Body of pancreas (tissue), 4 donors: ENCODE measurements around the gene GBGT1.

Experiments used
- POLR2A ChIP-seq, 3 donors: fragments of 450-650 bp; IDR thresholded peaks; one replicate each; pipeline ENCODE4 v1.6.1; 2016; ENCODE audit warnings: antibody characterized with exemption in 3 of 3, mild to moderate bottlenecking in 2 of 3
- TF ChIP-seq, protein P1 (sequence below), 7 experiments: fragments of 450-650 bp in 4 of 7; fragments of 200-600 bp in 3 of 7; sonication (generic) in 3 of 7; IDR thresholded peaks; one replicate each; pipeline ENCODE4 v1.5.1; 2016 to 2019; ENCODE audit warnings: antibody characterized with exemption in 7 of 7

DNA sequence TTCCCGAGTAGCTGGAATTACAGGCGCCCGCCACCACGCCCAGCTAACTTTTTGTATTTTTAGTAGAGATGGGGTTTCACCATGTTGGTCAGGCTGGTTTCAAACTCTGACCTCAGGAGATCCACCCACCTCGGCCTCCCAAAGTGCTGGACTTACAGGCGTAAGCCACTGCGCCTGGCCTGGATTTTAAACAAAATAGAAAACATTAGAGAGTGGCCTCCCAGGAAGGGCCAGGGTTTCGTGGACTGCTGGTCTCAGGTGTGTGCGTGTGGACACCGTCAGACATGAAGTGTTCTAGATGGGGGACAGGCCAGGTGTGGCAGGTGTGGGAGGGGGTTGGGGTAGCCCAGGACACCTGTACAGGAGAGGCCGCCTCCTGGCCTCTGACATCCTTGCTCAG, 7.0 kb upstream of the GBGT1 start:
- no peak for TF ChIP-seq POLR2A (IDR thresholded peaks at IDR 0.05)
- TF ChIP-seq, protein P1, sequence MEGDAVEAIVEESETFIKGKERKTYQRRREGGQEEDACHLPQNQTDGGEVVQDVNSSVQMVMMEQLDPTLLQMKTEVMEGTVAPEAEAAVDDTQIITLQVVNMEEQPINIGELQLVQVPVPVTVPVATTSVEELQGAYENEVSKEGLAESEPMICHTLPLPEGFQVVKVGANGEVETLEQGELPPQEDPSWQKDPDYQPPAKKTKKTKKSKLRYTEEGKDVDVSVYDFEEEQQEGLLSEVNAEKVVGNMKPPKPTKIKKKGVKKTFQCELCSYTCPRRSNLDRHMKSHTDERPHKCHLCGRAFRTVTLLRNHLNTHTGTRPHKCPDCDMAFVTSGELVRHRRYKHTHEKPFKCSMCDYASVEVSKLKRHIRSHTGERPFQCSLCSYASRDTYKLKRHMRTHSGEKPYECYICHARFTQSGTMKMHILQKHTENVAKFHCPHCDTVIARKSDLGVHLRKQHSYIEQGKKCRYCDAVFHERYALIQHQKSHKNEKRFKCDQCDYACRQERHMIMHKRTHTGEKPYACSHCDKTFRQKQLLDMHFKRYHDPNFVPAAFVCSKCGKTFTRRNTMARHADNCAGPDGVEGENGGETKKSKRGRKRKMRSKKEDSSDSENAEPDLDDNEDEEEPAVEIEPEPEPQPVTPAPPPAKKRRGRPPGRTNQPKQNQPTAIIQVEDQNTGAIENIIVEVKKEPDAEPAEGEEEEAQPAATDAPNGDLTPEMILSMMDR (IDR thresholded peaks at IDR 0.05), result no peak
